Measurements from ENCODE around the gene PRR33. TPM values are rescaled to one million over a fixed set of nuclear protein-coding genes. Genes with fewer than 3 reads are reported as not detected.

The PRR33 gene
- total and polyA plus RNA-seq, 7 donors: 0.13 TPM; not detected in 6

DNA sequence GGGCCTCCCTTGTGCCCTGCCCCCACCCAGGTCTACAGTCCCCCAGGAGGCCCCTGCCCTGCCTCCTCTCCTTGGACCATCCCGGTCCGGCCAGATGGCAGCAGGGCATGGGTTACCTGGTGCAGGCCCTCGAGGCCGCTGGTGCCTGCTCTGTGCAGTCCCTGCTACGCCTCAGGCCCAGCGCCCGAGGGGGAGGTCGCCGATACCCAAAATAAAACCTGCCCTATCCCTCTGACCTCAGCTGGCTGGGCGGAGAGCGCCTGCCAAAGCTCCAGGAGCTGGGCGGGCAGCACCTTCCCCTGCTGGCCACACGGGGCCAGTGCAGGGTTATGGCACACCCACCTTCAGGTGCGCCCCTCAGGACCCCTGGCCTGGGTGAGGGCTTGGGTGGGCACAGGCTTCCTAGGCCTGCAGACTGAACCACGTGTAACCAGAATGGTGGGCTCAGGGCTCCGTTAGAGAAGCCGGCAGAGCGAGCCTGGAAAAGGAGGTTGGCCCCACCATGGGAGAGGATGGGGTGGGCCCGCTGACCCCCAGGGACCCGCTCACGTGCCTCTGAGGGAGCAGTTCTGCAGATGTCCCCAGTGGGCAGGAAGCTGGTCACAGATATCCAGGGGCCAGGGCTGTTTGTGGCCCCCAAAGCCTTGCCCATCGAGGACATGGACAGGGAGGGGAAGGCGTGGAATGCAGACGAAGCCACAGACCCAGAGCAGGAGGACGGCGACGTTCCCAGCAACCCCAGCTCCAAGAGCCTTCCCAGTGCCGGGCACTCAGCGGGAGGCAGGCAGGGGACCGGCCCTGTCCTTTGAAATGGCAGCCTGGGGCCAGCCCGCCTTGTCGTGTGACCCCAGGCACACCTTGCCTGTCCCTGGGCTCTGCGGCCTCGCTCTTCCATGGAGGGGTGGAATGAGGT is 26.1 kb upstream of the PRR33 start:
- no peaks in the 10 kb centered on the region for H3K9me3 ChIP-seq
- H3K36me3 ChIP-seq: no peaks in the 10 kb centered on the region
- H3K27me3 ChIP-seq: no peaks in the 10 kb centered on the region
- no peak for TF ChIP-seq POLR2A (IDR thresholded peaks at IDR 0.05)
- peak in 1 of 4 experiments; percentile 18 for TF ChIP-seq CTCF (IDR thresholded peaks at IDR 0.05)
- H3K27ac ChIP-seq: peak overlapping the region in 1 of 4 donors; percentile 32
- H3K4me1 ChIP-seq: no peaks in the 10 kb centered on the region
- WGBS, 2 donors: 50 to 72% methylated on average over 34 of the region's 34 CpGs
- intact Hi-C loops (cut with DNase I): loop anchor here (5.0 kb wide), 1 partner anchor 80 kb away; the partner anchor contains the start of gene TNNI2
- no peak overlapping the region for H3K4me3 ChIP-seq
- no peak for DNase-seq

GRCh38 chr11:1916986-1917522 is 25.4 kb upstream of the PRR33 start:
- intact Hi-C loops (cut with DNase I): loop anchor here (1.0 to 5.0 kb wide), 2 partner anchors 24 to 80 kb away; partner anchors contain the start of gene TNNI2
- WGBS, 2 donors: 59 to 74% methylated on average over 8 of the region's 8 CpGs
- H3K27ac ChIP-seq: no peak overlapping the region

GRCh38 chr11:1916132-1916985 is 24.7 kb upstream of the PRR33 start:
- Histone ChIP-seq H3K36me3 (no peaks in the 10 kb centered on the region), H3K27ac (no peak overlapping the region), H3K4me3 (no peak overlapping the region), H3K4me1 (no peaks in the 10 kb centered on the region), H3K27me3 (no peaks in the 10 kb centered on the region), H3K9me3 (no peaks in the 10 kb centered on the region)
- intact Hi-C loops (cut with DNase I): loop anchor here (1.0 to 5.0 kb wide), 2 partner anchors 23 to 79 kb away; partner anchors contain the start of gene TNNI2
- TF ChIP-seq POLR2A (IDR thresholded peaks at IDR 0.05) (no peak), CTCF (IDR thresholded peaks at IDR 0.05) (no peak), POLR2AphosphoS5 (IDR thresholded peaks at IDR 0.05) (no peak)
- 69 to 83% methylated on average over 14 of the region's 14 CpGs for WGBS, 2 donors
- DNase-seq: no peak

More at GRCh38 chr11:1916986-1917522, 25.4 kb upstream of the PRR33 start:
- DNase-seq: no peak
- no peak overlapping the region for H3K4me3 ChIP-seq
- no peaks in the 10 kb centered on the region for H3K27me3 ChIP-seq
- H3K4me1 ChIP-seq: no peaks in the 10 kb centered on the region
- no peaks in the 10 kb centered on the region for H3K9me3 ChIP-seq
- TF ChIP-seq POLR2AphosphoS5 (IDR thresholded peaks at IDR 0.05) (no peak), POLR2A (IDR thresholded peaks at IDR 0.05) (no peak), EP300 (IDR thresholded peaks at IDR 0.05) (no peak), CTCF (IDR thresholded peaks at IDR 0.05) (no peak)
- no peaks in the 10 kb centered on the region for H3K36me3 ChIP-seq

- Histone ChIP-seq H3K27ac (no peak overlapping the region), H3K27me3 (no peaks in the 10 kb centered on the region), H3K4me3 (no peak overlapping the region), H3K36me3 (no peaks in the 10 kb centered on the region), H3K9me3 (no peaks in the 10 kb centered on the region), H3K4me1 (no peaks in the 10 kb centered on the region)
- DNase-seq: no peak
- intact Hi-C loops (cut with DNase I): loop anchor here (1.0 to 5.0 kb wide), 3 partner anchors 22 to 78 kb away; partner anchors contain the start of gene TNNI2
- WGBS, 2 donors: 91 to 92% methylated on average over 2 of the region's 2 CpGs
- TF ChIP-seq POLR2AphosphoS5 (IDR thresholded peaks at IDR 0.05) (no peak), EP300 (IDR thresholded peaks at IDR 0.05) (no peak), CTCF (IDR thresholded peaks at IDR 0.05) (no peak), POLR2A (IDR thresholded peaks at IDR 0.05) (no peak)
These were observed 24.1 kb upstream of the PRR33 start for GRCh38 chr11:1915795-1916131.

Data from sigmoid colon (tissue), 7 donors.